ENCODE data around the gene OLFM2. TPM values are rescaled to one million over a fixed set of nuclear protein-coding genes. Genes with fewer than 3 reads are reported as not detected.

The OLFM2 gene
- total and polyA plus RNA-seq, 2 experiments from 2014 or later = 58.1 to 117 TPM

DNA sequence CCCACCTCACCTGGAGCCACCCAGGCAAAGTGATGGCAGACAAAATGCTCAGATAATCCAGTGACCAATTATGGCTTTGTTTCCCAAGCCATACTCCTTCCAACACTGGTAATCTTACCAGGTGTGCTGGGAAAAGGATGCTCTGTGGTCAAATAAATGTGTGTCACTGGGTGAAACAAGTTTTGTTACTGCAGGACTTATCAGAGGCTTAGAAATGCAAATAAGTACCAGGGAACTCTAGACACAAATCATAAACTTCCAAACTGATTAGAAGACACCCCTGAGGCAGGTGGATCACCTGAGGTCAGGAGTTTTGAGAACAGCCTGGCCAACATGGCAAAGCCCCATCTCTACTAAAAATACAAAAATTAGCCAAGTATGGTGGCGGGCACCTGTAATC is 74.8 kb downstream of the OLFM2 start:
- peaks cover 11% of the 10 kb centered on the region; the same call in 1 of the 2 replicates for H3K4me1 ChIP-seq (ENCODE audit: insufficient read depth)
- H3K36me3 ChIP-seq (ENCODE audit: insufficient read depth) = no peaks in the 10 kb centered on the region; the same call in 1 of the 2 replicates
- no peak overlapping the region for H3K4me3 Mint-ChIP-seq
- peaks cover 5% of the 10 kb centered on the region; the same call in 2 of the 3 replicates for H3K4me1 Mint-ChIP-seq
- no peak overlapping the region for H3K4me2 ChIP-seq
- H4K20me1 ChIP-seq (replicated peaks; ENCODE audit: insufficient read depth) = peaks cover 9% of the 10 kb centered on the region; the same call in 1 of the 2 replicates
- TF ChIP-seq EZH2phosphoT487 (IDR thresholded peaks at IDR 0.05; ENCODE audit: unreplicated experiment) (no peak), STAT1 (IDR thresholded peaks at IDR 0.05; ENCODE audit: unreplicated experiment) (no peak), ZNF331 (CRISPR knock-in tag; IDR thresholded peaks at IDR 0.05; ENCODE audit: low read depth) (no peak), CREB1 (CRISPR knock-in tag; IDR thresholded peaks at IDR 0.05; ENCODE audit: low read depth) (no peak), EZH2 (IDR thresholded peaks at IDR 0.05; ENCODE audit: low read depth, unreplicated experiment) (no peak), POLR2AphosphoS5 (IDR thresholded peaks at IDR 0.05; ENCODE audit: low read depth) (no peak), JUNB (IDR thresholded peaks at IDR 0.05; ENCODE audit: unreplicated experiment) (no peak), NANOG (IDR thresholded peaks at IDR 0.05; ENCODE audit: borderline replicate concordance) (no peak), ZNF114 (CRISPR knock-in tag; IDR thresholded peaks at IDR 0.05) (no peak)
- TF ChIP-seq, protein P1, sequence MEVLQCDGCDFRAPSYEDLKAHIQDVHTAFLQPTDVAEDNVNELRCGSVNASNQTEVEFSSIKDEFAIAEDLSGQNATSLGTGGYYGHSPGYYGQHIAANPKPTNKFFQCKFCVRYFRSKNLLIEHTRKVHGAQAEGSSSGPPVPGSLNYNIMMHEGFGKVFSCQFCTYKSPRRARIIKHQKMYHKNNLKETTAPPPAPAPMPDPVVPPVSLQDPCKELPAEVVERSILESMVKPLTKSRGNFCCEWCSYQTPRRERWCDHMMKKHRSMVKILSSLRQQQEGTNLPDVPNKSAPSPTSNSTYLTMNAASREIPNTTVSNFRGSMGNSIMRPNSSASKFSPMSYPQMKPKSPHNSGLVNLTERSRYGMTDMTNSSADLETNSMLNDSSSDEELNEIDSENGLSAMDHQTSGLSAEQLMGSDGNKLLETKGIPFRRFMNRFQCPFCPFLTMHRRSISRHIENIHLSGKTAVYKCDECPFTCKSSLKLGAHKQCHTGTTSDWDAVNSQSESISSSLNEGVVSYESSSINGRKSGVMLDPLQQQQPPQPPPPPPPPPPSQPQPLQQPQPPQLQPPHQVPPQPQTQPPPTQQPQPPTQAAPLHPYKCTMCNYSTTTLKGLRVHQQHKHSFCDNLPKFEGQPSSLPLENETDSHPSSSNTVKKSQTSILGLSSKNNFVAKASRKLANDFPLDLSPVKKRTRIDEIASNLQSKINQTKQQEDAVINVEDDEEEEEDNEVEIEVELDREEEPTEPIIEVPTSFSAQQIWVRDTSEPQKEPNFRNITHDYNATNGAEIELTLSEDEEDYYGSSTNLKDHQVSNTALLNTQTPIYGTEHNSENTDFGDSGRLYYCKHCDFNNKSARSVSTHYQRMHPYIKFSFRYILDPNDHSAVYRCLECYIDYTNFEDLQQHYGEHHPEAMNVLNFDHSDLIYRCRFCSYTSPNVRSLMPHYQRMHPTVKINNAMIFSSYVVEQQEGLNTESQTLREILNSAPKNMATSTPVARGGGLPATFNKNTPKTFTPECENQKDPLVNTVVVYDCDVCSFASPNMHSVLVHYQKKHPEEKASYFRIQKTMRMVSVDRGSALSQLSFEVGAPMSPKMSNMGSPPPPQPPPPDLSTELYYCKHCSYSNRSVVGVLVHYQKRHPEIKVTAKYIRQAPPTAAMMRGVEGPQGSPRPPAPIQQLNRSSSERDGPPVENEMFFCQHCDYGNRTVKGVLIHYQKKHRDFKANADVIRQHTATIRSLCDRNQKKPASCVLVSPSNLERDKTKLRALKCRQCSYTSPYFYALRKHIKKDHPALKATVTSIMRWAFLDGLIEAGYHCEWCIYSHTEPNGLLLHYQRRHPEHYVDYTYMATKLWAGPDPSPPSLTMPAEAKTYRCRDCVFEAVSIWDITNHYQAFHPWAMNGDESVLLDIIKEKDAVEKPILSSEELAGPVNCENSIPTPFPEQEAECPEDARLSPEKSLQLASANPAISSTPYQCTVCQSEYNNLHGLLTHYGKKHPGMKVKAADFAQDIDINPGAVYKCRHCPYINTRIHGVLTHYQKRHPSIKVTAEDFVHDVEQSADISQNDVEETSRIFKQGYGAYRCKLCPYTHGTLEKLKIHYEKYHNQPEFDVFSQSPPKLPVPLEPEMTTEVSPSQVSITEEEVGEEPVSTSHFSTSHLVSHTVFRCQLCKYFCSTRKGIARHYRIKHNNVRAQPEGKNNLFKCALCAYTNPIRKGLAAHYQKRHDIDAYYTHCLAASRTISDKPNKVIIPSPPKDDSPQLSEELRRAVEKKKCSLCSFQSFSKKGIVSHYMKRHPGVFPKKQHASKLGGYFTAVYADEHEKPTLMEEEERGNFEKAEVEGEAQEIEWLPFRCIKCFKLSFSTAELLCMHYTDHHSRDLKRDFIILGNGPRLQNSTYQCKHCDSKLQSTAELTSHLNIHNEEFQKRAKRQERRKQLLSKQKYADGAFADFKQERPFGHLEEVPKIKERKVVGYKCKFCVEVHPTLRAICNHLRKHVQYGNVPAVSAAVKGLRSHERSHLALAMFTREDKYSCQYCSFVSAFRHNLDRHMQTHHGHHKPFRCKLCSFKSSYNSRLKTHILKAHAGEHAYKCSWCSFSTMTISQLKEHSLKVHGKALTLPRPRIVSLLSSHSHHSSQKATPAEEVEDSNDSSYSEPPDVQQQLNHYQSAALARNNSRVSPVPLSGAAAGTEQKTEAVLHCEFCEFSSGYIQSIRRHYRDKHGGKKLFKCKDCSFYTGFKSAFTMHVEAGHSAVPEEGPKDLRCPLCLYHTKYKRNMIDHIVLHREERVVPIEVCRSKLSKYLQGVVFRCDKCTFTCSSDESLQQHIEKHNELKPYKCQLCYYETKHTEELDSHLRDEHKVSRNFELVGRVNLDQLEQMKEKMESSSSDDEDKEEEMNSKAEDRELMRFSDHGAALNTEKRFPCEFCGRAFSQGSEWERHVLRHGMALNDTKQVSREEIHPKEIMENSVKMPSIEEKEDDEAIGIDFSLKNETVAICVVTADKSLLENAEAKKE (CRISPR knock-in tag; IDR thresholded peaks at IDR 0.05) = no peak
- TF ChIP-seq, protein P2, sequence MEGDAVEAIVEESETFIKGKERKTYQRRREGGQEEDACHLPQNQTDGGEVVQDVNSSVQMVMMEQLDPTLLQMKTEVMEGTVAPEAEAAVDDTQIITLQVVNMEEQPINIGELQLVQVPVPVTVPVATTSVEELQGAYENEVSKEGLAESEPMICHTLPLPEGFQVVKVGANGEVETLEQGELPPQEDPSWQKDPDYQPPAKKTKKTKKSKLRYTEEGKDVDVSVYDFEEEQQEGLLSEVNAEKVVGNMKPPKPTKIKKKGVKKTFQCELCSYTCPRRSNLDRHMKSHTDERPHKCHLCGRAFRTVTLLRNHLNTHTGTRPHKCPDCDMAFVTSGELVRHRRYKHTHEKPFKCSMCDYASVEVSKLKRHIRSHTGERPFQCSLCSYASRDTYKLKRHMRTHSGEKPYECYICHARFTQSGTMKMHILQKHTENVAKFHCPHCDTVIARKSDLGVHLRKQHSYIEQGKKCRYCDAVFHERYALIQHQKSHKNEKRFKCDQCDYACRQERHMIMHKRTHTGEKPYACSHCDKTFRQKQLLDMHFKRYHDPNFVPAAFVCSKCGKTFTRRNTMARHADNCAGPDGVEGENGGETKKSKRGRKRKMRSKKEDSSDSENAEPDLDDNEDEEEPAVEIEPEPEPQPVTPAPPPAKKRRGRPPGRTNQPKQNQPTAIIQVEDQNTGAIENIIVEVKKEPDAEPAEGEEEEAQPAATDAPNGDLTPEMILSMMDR (conservative IDR thresholded peaks at IDR 0.05; ENCODE audit: low read depth in 2 of 2) = no peak
- TF ChIP-seq, protein P3, sequence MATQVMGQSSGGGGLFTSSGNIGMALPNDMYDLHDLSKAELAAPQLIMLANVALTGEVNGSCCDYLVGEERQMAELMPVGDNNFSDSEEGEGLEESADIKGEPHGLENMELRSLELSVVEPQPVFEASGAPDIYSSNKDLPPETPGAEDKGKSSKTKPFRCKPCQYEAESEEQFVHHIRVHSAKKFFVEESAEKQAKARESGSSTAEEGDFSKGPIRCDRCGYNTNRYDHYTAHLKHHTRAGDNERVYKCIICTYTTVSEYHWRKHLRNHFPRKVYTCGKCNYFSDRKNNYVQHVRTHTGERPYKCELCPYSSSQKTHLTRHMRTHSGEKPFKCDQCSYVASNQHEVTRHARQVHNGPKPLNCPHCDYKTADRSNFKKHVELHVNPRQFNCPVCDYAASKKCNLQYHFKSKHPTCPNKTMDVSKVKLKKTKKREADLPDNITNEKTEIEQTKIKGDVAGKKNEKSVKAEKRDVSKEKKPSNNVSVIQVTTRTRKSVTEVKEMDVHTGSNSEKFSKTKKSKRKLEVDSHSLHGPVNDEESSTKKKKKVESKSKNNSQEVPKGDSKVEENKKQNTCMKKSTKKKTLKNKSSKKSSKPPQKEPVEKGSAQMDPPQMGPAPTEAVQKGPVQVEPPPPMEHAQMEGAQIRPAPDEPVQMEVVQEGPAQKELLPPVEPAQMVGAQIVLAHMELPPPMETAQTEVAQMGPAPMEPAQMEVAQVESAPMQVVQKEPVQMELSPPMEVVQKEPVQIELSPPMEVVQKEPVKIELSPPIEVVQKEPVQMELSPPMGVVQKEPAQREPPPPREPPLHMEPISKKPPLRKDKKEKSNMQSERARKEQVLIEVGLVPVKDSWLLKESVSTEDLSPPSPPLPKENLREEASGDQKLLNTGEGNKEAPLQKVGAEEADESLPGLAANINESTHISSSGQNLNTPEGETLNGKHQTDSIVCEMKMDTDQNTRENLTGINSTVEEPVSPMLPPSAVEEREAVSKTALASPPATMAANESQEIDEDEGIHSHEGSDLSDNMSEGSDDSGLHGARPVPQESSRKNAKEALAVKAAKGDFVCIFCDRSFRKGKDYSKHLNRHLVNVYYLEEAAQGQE (IDR thresholded peaks at IDR 0.05; ENCODE audit: unreplicated experiment) = no peak
- TF ChIP-seq, protein P4, sequence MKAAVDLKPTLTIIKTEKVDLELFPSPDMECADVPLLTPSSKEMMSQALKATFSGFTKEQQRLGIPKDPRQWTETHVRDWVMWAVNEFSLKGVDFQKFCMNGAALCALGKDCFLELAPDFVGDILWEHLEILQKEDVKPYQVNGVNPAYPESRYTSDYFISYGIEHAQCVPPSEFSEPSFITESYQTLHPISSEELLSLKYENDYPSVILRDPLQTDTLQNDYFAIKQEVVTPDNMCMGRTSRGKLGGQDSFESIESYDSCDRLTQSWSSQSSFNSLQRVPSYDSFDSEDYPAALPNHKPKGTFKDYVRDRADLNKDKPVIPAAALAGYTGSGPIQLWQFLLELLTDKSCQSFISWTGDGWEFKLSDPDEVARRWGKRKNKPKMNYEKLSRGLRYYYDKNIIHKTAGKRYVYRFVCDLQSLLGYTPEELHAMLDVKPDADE (IDR thresholded peaks at IDR 0.05) = no peak
- H3F3A ChIP-seq (replicated peaks; ENCODE audit: low read depth) = 0 out of 2 replicates have a peak, but pooled peaks cover 3% of the 10 kb centered on the region
- H3K4me3 ChIP-seq = no peak overlapping the region
- H3K9me3 Mint-ChIP-seq = no peaks in the 10 kb centered on the region
- ATAC-seq (no peak), DNase-seq (ENCODE audit: low spot score) (no peak)
- H3K36me3 Mint-ChIP-seq (ENCODE audit: low read depth) = peaks cover 26% of the 10 kb centered on the region; the same call in 2 of the 3 replicates
- H3K79me2 ChIP-seq (replicated peaks; ENCODE audit: insufficient read depth) = no peaks in the 10 kb centered on the region; the same call in 1 of the 2 replicates
- no peaks in the 10 kb centered on the region for H3K9me2 ChIP-seq (ENCODE audit: insufficient read depth)
- H3K27ac ChIP-seq (ENCODE audit: low read depth) = no peak overlapping the region
- H2AFZ ChIP-seq = no peak overlapping the region
- peaks cover 16% of the 10 kb centered on the region for H3K27me3 Mint-ChIP-seq (ENCODE audit: insufficient read depth, low read depth, poor library complexity)
- H3K27me3 ChIP-seq (ENCODE audit: insufficient read depth) = no peaks in the 10 kb centered on the region
- no peak overlapping the region for H3K27ac Mint-ChIP-seq
